Activated CD8-positive, alpha-beta memory T cell treated with anti-CD3 and anti-CD28 coated beads, Interleukin-2, amount 50 U/mL, for 48 hours (primary cell): ENCODE measurements around the gene SLC47A1.

ENCODE experiments used
- DNase-seq: peaks from one replicate; pipeline ENCODE4 v3.0.0-alpha.2; 2020

Gene SLC47A1

DNA sequence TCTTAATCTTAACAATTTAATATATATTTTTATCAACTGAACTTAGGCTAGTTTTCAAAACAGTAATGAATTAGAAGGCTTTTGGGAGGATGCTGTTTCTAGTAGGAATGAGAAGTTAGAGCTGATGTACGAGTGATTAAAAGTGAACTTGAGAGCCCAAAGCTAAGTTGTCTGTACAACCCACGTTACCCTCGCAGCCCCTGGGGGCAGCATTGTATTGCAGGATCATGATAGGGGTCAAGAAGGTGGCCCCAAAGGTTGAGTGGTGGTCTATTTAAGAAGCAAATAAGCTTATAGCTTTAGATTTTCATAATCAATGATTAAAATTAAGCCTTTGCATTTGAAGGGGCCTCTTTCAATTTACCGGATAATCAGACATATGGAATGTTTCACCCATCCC lies 81.2 kb downstream of the SLC47A1 start:
- DNase-seq, result no peak

DNA sequence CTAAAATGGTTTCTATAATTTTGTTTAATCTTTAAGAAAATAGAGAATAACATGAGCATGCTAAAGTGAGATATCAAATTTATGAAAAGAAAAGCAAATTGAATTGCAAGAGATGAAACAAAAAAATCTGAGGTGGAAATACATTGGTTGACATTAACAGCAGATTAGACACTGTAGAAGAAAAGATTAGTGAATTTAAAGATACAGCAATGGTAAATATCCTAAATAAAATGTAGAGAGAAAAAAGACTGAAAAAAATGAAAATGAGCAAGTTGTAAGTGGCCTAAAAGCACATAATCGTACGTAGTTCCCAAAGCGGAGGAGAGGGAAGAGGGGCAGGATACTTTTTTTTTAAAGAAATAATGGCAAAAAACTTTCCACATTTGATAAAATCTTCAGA lies 84.4 kb downstream of the SLC47A1 start:
- no peak for DNase-seq

DNA sequence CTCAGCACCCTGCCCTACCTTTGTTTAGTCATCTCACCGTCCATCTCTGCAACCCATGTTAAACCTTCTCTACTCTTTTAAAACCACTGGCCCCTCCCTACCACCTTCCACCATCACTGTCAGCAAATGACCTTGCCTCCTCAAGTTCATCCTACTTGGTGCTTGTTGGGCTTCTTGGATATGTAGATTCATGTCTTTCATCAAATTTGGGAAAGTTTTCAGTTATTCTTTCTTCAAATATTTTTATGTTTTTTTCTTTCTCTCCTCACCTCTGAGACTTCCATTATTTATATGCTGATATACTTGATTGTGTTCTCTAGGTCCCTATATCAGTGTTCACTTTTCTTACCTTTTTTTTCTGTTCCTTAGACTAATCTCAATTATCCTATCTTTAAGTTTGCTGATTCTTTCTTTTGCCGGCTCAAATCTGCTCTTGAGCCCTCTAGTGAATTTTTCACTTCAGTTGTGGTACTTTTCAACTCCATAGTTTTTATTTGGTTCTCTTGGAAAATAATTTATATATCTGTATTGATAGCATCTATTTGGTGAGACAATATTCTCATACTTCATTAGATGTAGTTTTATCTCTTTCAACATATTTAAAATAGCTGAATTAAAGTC lies 86.2 kb downstream of the SLC47A1 start:
- DNase-seq, result no peak

DNA sequence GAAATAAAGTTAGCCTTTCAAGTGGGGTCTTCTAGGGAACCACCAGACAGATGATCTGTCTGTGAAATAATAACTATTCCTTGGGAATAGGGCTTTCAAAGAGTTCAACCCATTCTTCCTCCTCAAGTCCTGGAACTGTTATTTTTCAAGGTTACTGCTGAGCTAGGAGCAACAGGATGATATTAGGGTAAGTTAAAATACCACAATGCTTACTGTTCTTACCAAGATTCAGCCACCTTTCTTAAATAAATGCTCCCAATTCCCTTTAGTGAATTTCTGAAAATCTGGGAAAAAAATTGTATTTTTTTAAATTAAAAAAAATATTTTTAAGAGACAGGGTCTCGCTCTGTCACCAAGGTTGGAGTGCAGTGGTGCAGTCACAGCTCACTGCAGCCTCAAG lies 88.0 kb downstream of the SLC47A1 start:
- no peak for DNase-seq

DNA sequence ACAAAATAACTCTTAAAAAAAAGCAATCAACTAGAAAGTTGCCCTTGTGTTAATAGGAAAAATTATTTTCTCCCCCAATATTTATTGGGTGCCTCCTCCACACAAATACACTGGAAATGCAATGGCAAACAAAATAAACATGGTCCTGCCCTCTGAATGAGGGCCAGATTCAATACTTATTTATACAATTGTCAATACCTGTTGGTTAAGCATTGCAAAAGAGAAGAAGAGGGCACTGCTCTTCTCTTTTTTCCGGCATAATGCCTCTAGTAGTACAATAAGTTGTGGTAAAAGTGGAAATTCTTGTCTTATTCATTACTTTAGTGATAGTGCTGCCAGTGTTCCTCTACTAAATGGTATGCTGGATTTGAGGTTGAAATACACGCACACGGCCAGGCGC lies 92.4 kb downstream of the SLC47A1 start:
- DNase-seq, result no peak
